Measurements from ENCODE around the gene YPEL1. TPM values are rescaled to one million over a fixed set of nuclear protein-coding genes. Genes with fewer than 3 reads are reported as not detected.
A peak's percentile ranks its signal among the peaks of the same experiment; 100 is the strongest.
"Not testable (repeated sequence)": the region's sequence is repeated elsewhere in the genome, so short reads cannot be mapped to it uniquely, and the experiment has no call there.

Gene YPEL1
- total RNA-seq, 1 donor from 2014 or later = 30.5 TPM

DNA sequence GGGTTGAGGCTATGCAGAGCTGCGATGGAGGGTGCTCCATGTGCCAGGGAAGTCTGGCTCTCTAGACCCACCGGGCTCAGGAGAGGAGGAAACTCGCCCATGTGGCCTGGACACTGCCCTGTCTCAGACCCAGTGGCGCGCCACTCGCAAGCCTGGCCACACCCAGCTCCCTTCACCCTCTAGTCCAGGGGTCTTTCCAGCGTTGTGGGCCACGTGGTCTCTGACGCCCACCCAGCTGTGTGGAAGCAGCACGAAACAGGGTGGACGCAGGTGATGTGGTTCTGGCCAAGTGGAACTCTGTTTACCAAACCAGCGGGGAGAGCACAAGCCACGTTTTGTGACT is 41.6 kb downstream of the YPEL1 start:
- no peak for DNase-seq (ENCODE audit: low spot score, unreplicated experiment)
- Mint-ChIP-seq H3K27ac (no peak overlapping the region), H3K36me3 (ENCODE audit: insufficient read depth) (peaks cover 23% of the 10 kb centered on the region), H3K9me3 (ENCODE audit: low read depth) (no peaks in the 10 kb centered on the region), H3K4me1 (ENCODE audit: low read depth) (no peaks in the 10 kb centered on the region), H3K27me3 (no peaks in the 10 kb centered on the region), H3K4me3 (ENCODE audit: low read depth) (no peak overlapping the region)
- TF ChIP-seq, protein P1, sequence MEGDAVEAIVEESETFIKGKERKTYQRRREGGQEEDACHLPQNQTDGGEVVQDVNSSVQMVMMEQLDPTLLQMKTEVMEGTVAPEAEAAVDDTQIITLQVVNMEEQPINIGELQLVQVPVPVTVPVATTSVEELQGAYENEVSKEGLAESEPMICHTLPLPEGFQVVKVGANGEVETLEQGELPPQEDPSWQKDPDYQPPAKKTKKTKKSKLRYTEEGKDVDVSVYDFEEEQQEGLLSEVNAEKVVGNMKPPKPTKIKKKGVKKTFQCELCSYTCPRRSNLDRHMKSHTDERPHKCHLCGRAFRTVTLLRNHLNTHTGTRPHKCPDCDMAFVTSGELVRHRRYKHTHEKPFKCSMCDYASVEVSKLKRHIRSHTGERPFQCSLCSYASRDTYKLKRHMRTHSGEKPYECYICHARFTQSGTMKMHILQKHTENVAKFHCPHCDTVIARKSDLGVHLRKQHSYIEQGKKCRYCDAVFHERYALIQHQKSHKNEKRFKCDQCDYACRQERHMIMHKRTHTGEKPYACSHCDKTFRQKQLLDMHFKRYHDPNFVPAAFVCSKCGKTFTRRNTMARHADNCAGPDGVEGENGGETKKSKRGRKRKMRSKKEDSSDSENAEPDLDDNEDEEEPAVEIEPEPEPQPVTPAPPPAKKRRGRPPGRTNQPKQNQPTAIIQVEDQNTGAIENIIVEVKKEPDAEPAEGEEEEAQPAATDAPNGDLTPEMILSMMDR (IDR thresholded peaks at IDR 0.05; ENCODE audit: unreplicated experiment) = no peak

DNA sequence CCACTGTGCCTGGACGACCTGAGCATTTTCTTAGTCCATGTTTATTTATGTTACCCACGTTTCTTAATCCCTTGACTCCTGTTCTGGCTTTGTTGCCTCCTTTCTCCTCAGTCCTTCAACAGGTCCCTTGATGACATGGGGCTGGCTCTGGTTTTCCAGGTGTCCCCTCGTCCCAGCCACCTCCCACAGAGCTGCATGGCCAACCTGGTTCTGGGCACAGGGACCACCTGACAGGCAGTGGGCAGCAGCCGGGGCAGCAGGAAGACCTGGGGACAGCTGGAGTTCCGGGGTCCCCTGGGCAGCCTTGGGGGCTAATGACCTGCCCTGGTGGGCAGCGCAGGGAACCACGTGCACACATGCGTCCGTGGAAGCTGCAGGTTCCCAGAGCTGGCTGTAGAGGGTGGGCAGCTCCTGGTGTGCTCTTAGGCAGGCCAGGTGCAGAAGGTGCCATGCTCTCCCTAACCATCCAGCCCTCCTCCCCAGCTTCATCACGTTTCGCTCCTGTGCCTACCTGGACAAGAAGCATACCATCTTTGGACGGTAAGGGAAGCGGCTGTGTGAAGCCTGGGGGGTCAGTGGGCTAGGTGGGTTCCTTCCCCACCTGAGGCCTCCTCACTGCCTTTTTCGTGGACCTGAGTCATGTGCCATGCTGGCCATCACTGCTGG is 42.1 kb downstream of the YPEL1 start:
- no peak overlapping the region for H3K4me3 Mint-ChIP-seq (ENCODE audit: low read depth)
- no peaks in the 10 kb centered on the region for H3K4me1 Mint-ChIP-seq (ENCODE audit: low read depth)
- no peaks in the 10 kb centered on the region for H3K27me3 Mint-ChIP-seq
- peaks cover 25% of the 10 kb centered on the region for H3K36me3 Mint-ChIP-seq (ENCODE audit: insufficient read depth)
- no peaks in the 10 kb centered on the region for H3K9me3 Mint-ChIP-seq (ENCODE audit: low read depth)
- TF ChIP-seq, protein P1 (IDR thresholded peaks at IDR 0.05; ENCODE audit: unreplicated experiment) = no peak
- H3K27ac Mint-ChIP-seq = peak overlapping the region; percentile 49
- DNase-seq (ENCODE audit: low spot score, unreplicated experiment) = no peak

DNA sequence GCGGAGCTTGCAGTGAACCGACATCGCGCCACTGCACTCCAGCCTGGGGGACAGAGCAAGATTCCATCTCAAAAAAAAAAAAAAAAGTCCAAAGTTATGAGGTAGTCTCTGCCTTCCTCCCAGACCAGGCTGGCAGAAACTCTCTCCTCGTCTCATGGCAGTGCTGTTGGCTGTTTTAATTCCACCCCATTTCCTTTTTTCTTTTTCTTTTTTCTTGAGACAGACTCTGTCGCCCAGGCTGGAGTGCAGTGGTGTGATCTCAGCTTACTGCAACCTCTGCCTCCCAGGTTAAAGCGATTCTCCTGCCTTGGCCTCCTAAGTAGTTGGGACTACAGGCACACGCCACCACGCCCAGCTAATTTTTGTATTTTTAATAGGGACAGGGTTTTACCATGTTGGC is 42.7 kb downstream of the YPEL1 start:
- not testable (repeated sequence) for H3K27ac Mint-ChIP-seq; DNase-seq (ENCODE audit: low spot score, unreplicated experiment); H3K27me3 Mint-ChIP-seq; H3K4me1 Mint-ChIP-seq (ENCODE audit: low read depth); H3K9me3 Mint-ChIP-seq (ENCODE audit: low read depth); H3K4me3 Mint-ChIP-seq (ENCODE audit: low read depth)
- H3K36me3 Mint-ChIP-seq (ENCODE audit: insufficient read depth) = peaks cover 23% of the 10 kb centered on the region

DNA sequence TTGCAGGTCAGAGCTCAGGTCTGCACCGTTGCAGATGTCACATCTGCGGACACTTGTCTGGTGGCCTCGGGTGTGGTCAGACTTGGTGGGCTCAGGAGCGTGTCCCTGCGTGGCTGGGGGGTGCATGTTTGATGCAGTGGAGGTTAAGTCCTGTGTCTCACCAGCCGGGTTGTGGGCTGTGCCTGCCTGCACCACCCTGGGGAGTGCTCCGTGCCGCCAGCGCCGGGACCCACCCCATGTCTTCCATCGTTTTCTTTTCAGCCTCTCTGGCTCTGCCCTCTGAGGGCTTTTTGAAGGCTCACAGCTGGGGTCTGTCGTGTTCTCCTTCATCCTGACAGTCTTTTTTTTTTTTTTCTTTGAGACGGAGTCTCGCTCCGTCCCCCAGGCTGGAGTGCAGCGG is 43.8 kb downstream of the YPEL1 start:
- H3K4me1 Mint-ChIP-seq (ENCODE audit: low read depth) = no peaks in the 10 kb centered on the region
- no peaks in the 10 kb centered on the region for H3K27me3 Mint-ChIP-seq
- H3K27ac Mint-ChIP-seq = no peak overlapping the region
- no peak overlapping the region for H3K4me3 Mint-ChIP-seq (ENCODE audit: low read depth)
- peaks cover 20% of the 10 kb centered on the region for H3K36me3 Mint-ChIP-seq (ENCODE audit: insufficient read depth)
- DNase-seq (ENCODE audit: low spot score, unreplicated experiment) = no peak
- TF ChIP-seq, protein P1 (IDR thresholded peaks at IDR 0.05; ENCODE audit: unreplicated experiment) = no peak
- H3K9me3 Mint-ChIP-seq (ENCODE audit: low read depth) = no peaks in the 10 kb centered on the region

DNA sequence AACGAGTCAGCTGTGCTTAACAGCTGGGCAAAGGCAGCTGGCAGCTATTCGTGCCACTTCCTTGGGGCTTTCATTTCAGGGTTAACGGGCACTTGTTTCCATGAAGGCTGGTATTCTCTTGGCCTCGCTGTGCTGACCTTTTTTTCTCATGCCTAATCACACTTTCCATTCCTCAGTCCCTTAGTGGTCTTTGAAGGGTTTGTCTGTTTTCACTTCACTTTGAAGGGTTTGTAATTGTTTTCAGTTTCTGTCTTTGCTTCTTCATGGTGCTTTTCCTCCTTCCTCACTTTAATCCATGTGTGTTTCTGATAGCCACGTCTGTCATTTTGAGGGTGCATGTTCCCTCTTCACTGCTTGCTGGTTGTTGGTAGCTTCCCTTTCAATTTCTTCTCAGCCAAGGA is 45.2 kb downstream of the YPEL1 start:
- DNase-seq (ENCODE audit: low spot score, unreplicated experiment) = no peak
- Mint-ChIP-seq H3K4me3 (ENCODE audit: low read depth) (no peak overlapping the region), H3K27me3 (no peaks in the 10 kb centered on the region), H3K4me1 (ENCODE audit: low read depth) (no peaks in the 10 kb centered on the region), H3K9me3 (ENCODE audit: low read depth) (no peaks in the 10 kb centered on the region), H3K27ac (peak overlapping the region; percentile 13), H3K36me3 (ENCODE audit: insufficient read depth) (peaks cover 19% of the 10 kb centered on the region)
- TF ChIP-seq, protein P1 (IDR thresholded peaks at IDR 0.05; ENCODE audit: unreplicated experiment) = no peak

DNA sequence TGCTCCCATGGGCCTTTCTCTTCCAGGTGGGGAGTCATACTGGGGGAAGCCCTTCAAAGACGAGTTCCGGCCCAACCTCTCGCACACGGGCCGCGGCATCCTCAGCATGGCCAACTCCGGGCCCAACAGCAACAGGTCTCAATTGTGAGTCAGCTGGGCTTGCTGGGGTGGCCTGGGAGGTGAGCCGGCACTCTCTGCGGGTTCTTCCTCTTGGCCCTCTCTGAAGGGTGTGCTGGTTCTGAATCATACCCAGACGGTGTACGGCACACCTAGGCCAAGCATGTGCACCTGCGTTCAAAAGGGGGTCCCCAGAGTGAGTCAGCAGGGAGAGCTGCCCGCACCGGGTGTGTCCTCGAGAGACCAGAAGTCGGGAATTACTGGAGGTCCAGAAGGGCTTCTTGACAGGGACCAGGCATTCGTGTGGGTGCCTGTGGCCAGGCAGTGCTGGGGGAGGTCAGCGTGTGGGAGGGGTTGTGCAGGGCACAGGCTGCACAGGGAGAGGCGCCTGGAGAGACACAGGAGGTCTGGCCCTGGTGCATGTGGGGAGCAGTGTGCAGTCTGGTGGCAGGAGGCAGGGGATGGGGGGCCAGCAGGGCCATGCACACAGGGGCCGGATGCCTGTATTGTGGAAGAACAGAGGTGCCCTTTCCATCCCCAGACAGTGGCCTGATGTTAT is 46.8 kb downstream of the YPEL1 start:
- H3K9me3 Mint-ChIP-seq (ENCODE audit: low read depth) = no peaks in the 10 kb centered on the region
- no peak overlapping the region for H3K4me3 Mint-ChIP-seq (ENCODE audit: low read depth)
- H3K36me3 Mint-ChIP-seq (ENCODE audit: insufficient read depth) = peaks cover 17% of the 10 kb centered on the region
- no peak overlapping the region for H3K27ac Mint-ChIP-seq
- no peaks in the 10 kb centered on the region for H3K4me1 Mint-ChIP-seq (ENCODE audit: low read depth)
- no peak for DNase-seq (ENCODE audit: low spot score, unreplicated experiment)
- TF ChIP-seq, protein P1 (IDR thresholded peaks at IDR 0.05; ENCODE audit: unreplicated experiment) = no peak
- no peaks in the 10 kb centered on the region for H3K27me3 Mint-ChIP-seq

All from progenitor cell of endocrine pancreas (in vitro differentiated cells).